Measurements from ENCODE around the gene CCDC188. TPM values are rescaled to one million over a fixed set of nuclear protein-coding genes. Genes with fewer than 3 reads are reported as not detected.

The CCDC188 gene
- total RNA-seq, 1 experiment from 2014 or later, result not detected

DNA sequence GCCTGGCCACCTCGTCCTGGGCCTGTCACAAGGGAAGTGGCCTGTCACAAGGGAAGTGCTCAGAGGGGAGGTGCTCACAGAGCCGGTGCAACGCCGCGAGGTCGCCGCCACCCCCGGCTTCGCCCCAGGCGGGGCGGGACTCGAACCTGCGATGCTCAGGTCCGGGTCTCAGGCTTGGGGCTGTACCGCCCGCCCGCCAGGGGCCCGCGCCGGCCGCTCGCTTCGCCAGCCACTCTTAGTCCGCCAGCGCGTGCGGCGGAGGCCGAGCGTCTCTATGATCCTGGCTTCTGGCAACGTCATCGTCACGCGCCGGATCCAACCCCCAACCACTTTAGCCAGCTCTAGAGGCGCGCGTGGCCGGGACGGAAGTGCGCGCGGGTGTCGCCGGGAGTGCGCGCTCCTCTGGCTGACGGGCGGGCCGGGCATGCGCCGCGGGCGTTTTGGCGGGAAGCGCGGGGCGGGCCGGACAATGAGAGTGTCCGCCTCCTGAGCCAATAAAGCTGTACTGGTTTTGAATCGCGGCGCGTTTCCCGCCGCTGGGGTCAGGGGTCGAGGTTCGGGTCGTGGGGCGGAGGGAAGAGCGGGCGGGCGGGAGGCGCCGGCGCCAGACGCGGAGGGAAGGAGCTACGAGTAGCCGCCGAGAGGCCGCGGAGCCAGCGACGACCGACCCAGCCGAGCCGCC lies 33.8 kb downstream of the CCDC188 start, which contains the start of gene TRMT2A:
TRMT2A (minus strand) TSS at position 276 of the 682 bp plus-strand sequence. CDS start 320 bp downstream, outside the sequence.
- intact Hi-C loops (cut with micrococcal nuclease; ENCODE audit: unreplicated experiment), result no loop called here
- peak within 1 kb of the TSS; percentile 94 for H3K27ac ChIP-seq (ENCODE audit: low read length)
- ChIA-PET POLR2A (interaction anchor here (0.7 kb wide), 1 partner anchor 103 kb away, joined by 6 read pairs; no protein-coding TSS in a partner anchor), CTCF (no interaction called here)
- H3K9me3 ChIP-seq (ENCODE audit: control insufficient read depth, insufficient read depth, low read depth, low read length), result no peaks in the 10 kb centered on the region
- BruUV-seq (replicated peaks), result no TSS peak
- DNase-seq (ENCODE audit: low read depth, low spot score), result peak; percentile 77
- H3K4me3 ChIP-seq (ENCODE audit: low read depth in 2 of 2, low read length in 2 of 2), result peak within 1 kb of the TSS; percentile 82 to 86
- peaks cover 18% of the 10 kb centered on the region for H3K36me3 ChIP-seq (ENCODE audit: control insufficient read depth, insufficient read depth, low read length)
- no peaks in the 10 kb centered on the region for H3K27me3 ChIP-seq (ENCODE audit: control insufficient read depth, insufficient read depth, low read length)
- H3K4me1 ChIP-seq (ENCODE audit: control insufficient read depth, insufficient read depth, low read length), result peaks cover 19% of the 10 kb centered on the region
- peak; percentile 85 for ATAC-seq
- in situ Hi-C loops (cut with HindIII; ENCODE audit: low pct_unique_long_range_greater_than_20kb, low sequenced_read_pairs), result no loop called here
- TF ChIP-seq TCF7L2 (IDR thresholded peaks at IDR 0.05; ENCODE audit: low read depth, low read length), result no peak
- TF ChIP-seq, protein P1, sequence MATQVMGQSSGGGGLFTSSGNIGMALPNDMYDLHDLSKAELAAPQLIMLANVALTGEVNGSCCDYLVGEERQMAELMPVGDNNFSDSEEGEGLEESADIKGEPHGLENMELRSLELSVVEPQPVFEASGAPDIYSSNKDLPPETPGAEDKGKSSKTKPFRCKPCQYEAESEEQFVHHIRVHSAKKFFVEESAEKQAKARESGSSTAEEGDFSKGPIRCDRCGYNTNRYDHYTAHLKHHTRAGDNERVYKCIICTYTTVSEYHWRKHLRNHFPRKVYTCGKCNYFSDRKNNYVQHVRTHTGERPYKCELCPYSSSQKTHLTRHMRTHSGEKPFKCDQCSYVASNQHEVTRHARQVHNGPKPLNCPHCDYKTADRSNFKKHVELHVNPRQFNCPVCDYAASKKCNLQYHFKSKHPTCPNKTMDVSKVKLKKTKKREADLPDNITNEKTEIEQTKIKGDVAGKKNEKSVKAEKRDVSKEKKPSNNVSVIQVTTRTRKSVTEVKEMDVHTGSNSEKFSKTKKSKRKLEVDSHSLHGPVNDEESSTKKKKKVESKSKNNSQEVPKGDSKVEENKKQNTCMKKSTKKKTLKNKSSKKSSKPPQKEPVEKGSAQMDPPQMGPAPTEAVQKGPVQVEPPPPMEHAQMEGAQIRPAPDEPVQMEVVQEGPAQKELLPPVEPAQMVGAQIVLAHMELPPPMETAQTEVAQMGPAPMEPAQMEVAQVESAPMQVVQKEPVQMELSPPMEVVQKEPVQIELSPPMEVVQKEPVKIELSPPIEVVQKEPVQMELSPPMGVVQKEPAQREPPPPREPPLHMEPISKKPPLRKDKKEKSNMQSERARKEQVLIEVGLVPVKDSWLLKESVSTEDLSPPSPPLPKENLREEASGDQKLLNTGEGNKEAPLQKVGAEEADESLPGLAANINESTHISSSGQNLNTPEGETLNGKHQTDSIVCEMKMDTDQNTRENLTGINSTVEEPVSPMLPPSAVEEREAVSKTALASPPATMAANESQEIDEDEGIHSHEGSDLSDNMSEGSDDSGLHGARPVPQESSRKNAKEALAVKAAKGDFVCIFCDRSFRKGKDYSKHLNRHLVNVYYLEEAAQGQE (IDR thresholded peaks at IDR 0.05; ENCODE audit: insufficient read depth in 1 of 2, low read depth in 2 of 2, low read length in 1 of 2), result 0 out of 4 replicates have a peak, but pooled peaks of 1 of the 2 experiments have one; percentile 7
- peak; percentile 83; the same call in 1 of the 2 replicates for TF ChIP-seq SIN3A (IDR thresholded peaks at IDR 0.05; ENCODE audit: borderline replicate concordance, insufficient read depth, low read depth, low read length)
- TF ChIP-seq, protein P2, sequence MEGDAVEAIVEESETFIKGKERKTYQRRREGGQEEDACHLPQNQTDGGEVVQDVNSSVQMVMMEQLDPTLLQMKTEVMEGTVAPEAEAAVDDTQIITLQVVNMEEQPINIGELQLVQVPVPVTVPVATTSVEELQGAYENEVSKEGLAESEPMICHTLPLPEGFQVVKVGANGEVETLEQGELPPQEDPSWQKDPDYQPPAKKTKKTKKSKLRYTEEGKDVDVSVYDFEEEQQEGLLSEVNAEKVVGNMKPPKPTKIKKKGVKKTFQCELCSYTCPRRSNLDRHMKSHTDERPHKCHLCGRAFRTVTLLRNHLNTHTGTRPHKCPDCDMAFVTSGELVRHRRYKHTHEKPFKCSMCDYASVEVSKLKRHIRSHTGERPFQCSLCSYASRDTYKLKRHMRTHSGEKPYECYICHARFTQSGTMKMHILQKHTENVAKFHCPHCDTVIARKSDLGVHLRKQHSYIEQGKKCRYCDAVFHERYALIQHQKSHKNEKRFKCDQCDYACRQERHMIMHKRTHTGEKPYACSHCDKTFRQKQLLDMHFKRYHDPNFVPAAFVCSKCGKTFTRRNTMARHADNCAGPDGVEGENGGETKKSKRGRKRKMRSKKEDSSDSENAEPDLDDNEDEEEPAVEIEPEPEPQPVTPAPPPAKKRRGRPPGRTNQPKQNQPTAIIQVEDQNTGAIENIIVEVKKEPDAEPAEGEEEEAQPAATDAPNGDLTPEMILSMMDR (IDR thresholded peaks at IDR 0.05), result no peak
- peak; percentile 52; the same call in 1 of the 2 replicates for TF ChIP-seq POLR2AphosphoS5 (IDR thresholded peaks at IDR 0.05; ENCODE audit: low read depth, low read length)

DNA sequence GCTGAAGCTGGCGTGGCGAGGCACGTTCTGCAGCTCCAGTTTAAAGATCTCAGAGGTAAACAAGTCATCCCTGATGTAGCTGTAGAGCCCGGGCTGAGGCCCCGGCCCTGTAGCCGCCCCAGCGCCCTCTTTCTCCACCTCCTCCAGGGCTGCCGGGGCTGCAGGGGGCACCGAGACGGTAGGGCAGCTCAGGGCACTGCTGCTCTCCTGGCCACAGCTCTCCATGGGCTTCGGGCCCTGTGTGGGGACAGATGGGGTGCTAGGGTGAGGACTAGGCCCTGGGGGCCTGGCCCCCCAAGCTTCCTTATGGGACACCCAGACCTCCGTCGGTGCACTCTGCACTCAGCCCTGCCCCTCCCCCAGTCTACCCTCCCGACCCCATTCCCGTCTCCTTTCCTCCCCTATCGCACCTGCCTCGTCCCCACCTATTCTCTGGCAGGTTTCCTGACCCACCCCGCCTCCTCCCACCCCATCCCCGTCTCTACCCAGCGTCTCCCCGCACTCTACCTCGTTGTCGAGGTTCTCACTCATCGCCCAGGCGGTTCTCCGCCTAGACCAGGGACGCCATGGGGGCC lies 34.4 kb downstream of the CCDC188 start:
- H3K27ac ChIP-seq (ENCODE audit: low read length), result peak overlapping the region; percentile 86

More for the DNA sequence above, 34.4 kb downstream of the CCDC188 start:
- no peak for ATAC-seq
- intact Hi-C loops (cut with micrococcal nuclease; ENCODE audit: unreplicated experiment) (no loop called here), in situ Hi-C loops (cut with HindIII; ENCODE audit: low pct_unique_long_range_greater_than_20kb, low sequenced_read_pairs) (no loop called here)
- POLR2A ChIA-PET, result no interaction called here
- Histone ChIP-seq H3K4me1 (ENCODE audit: control insufficient read depth, insufficient read depth, low read length) (peaks cover 19% of the 10 kb centered on the region), H3K9me3 (ENCODE audit: control insufficient read depth, insufficient read depth, low read depth, low read length) (no peaks in the 10 kb centered on the region), H3K4me3 (ENCODE audit: low read depth in 2 of 2, low read length in 2 of 2) (peak overlapping the region; percentile 74 to 86), H3K27me3 (ENCODE audit: control insufficient read depth, insufficient read depth, low read length) (no peaks in the 10 kb centered on the region), H3K36me3 (ENCODE audit: control insufficient read depth, insufficient read depth, low read length) (peaks cover 17% of the 10 kb centered on the region)
- TF ChIP-seq POLR2AphosphoS5 (IDR thresholded peaks at IDR 0.05; ENCODE audit: low read depth, low read length) (no peak), SIN3A (IDR thresholded peaks at IDR 0.05; ENCODE audit: borderline replicate concordance, insufficient read depth, low read depth, low read length) (no peak), TCF7L2 (IDR thresholded peaks at IDR 0.05; ENCODE audit: low read depth, low read length) (no peak)
- TF ChIP-seq, protein P2 (IDR thresholded peaks at IDR 0.05), result no peak
- TF ChIP-seq, protein P1 (IDR thresholded peaks at IDR 0.05; ENCODE audit: insufficient read depth in 1 of 2, low read depth in 2 of 2, low read length in 1 of 2), result no peak
- CTCF ChIA-PET, result no interaction called here
- no peak for DNase-seq (ENCODE audit: low read depth, low spot score)
- BruUV-seq (replicated peaks), result TSS peak; percentile 75
